SU-DHL-6 (cell line): ENCODE results near the gene CFAP99.

Experiments used
- H2AFZ ChIP-seq: fragments of 200-600 bp; sonication (generic); 2 replicates; pipeline ENCODE4 v1.6.1; 2014; ENCODE audit warnings: low read depth, mild to moderate bottlenecking, moderate library complexity, mixed read lengths, antibody characterized with exemption, low read length; ENCODE audit not compliant: severe bottlenecking
- H3F3A ChIP-seq: fragments of 200-600 bp; shearing (Covaris generic); 2 replicates; pipeline ENCODE4 v1.6.0; 2016; ENCODE audit warnings: antibody characterized with exemption, mild to moderate bottlenecking; ENCODE audit not compliant: insufficient read depth
- H3K27ac ChIP-seq: fragments of 200-600 bp; sonication (generic); 2 replicates; pipeline ENCODE4 v1.5.1; 2016; ENCODE audit warnings: low read depth, mild to moderate bottlenecking, low read length, moderate library complexity, mixed read lengths
- H3K27me3 ChIP-seq: fragments of 200-600 bp; sonication (generic), shearing (Covaris generic); 2 replicates; pipeline ENCODE4 v1.6.0; 2014; ENCODE audit warnings: mild to moderate bottlenecking, low read length
- H3K36me3 ChIP-seq: fragments of 200-600 bp; sonication (generic); 2 replicates; pipeline ENCODE4 v1.6.1; 2014; ENCODE audit warnings: mild to moderate bottlenecking, low read length, mixed read lengths
- H3K4me2 ChIP-seq: fragments of 300-600, 200-600 bp; shearing (Covaris generic), sonication (generic); 2 replicates; pipeline ENCODE4 v1.6.0; 2014; ENCODE audit warnings: low read length, low read depth, mild to moderate bottlenecking; ENCODE audit not compliant: poor library complexity, severe bottlenecking
- H3K4me3 ChIP-seq: fragments of 200-600 bp; sonication (generic); 2 replicates; pipeline ENCODE4 v1.5.1; 2014; ENCODE audit warnings: antibody characterized with exemption, low read length, mild to moderate bottlenecking, mixed read lengths; ENCODE audit not compliant: insufficient read depth, poor library complexity, severe bottlenecking
- H3K79me2 ChIP-seq: fragments of 200-600 bp; sonication (generic); 2 replicates; pipeline ENCODE4 v1.6.1; 2014; ENCODE audit warnings: mild to moderate bottlenecking, low read length, moderate library complexity; ENCODE audit not compliant: insufficient read depth
- H3K9ac ChIP-seq: fragments of 200-600 bp; sonication (generic); 2 replicates; pipeline ENCODE4 v1.7.0; 2014; ENCODE audit warnings: mild to moderate bottlenecking, low read length
- H3K9me2 ChIP-seq: fragments of 200-600 bp; sonication (generic); replicated peaks from 2 replicates; pipeline ENCODE4 v1.6.1; 2014; ENCODE audit warnings: low read length; ENCODE audit not compliant: insufficient read depth
- H3K9me3 ChIP-seq: fragments of 200-600 bp; sonication (generic); 2 replicates; pipeline ENCODE4 v1.6.1; 2014; ENCODE audit warnings: low read length, mixed read lengths; ENCODE audit not compliant: insufficient read depth
- H4K20me1 ChIP-seq: fragments of 200-600 bp; sonication (generic); 2 replicates; pipeline ENCODE4 v1.6.1; 2014; ENCODE audit warnings: low read depth, mild to moderate bottlenecking, antibody characterized with exemption, low read length, moderate library complexity, mixed read lengths
- EZH2phosphoT487 ChIP-seq: fragments of 200-600 bp; sonication (generic), shearing (Covaris generic); conservative IDR thresholded peaks from 2 replicates; pipeline ENCODE4 v1.6.1; 2018; ENCODE audit warnings: mild to moderate bottlenecking, antibody characterized with exemption, low read length, moderate library complexity, mixed read lengths
- TF ChIP-seq, protein P1 (sequence below): fragments of 200-600 bp; sonication (generic); IDR thresholded peaks from one replicate; pipeline ENCODE4 v1.5.1; 2017; ENCODE audit warnings: antibody characterized with exemption, mild to moderate bottlenecking, low read length, moderate library complexity; ENCODE audit not compliant: insufficient read depth, poor library complexity, severe bottlenecking

Gene CFAP99

DNA sequence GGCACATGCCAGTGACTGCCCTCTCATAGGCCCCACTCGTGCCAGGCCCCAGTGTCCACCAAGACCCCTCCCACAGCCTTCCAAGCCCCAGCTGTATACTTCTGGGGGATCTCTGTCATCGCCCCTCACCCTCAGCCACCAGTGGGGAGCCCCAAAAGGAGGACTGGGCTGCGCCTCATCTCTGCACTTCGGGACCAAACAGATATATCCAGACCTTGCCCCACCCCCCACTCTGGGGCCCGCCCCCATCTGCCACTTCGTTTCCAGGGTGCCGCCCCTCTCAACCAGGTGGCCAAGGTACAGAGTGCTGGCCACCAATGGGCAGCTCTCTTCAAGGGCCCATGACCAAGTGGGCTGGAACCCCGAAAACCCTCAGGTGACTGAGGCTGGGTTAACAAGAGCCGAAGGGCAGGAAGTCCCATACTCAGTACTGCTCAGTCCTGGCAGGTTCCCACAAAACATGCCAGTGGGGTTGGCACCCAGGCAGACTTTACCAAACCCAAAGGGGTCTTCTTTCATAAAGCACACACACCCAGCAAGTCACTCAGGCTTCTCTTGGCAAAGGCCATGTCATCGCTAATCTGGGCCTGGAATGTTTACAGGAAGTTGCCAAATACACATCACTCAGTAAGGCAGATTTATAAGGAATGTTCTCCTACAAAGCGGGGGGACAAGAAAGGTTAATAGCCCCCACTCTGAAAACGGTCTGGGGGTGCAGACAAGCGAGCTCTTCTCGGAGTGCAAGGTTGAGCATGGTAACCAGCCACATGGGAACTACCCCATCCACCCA lies 4.7 kb upstream of the CFAP99 start:
- Histone ChIP-seq H3K79me2 (no peaks in the 10 kb centered on the region), H3K9ac (no peak overlapping the region), H3K9me2 (no peaks in the 10 kb centered on the region), H3K4me3 (no peak overlapping the region), H3K36me3 (no peaks in the 10 kb centered on the region), H3K9me3 (no peaks in the 10 kb centered on the region), H4K20me1 (no peaks in the 10 kb centered on the region), H3K27ac (no peak overlapping the region), H3F3A (peaks cover 6% of the 10 kb centered on the region; the same call in 1 of the 2 replicates), H3K27me3 (no peaks in the 10 kb centered on the region), H2AFZ (no peak overlapping the region), H3K4me2 (no peak overlapping the region)
- TF ChIP-seq EZH2phosphoT487: no peak
- TF ChIP-seq, protein P1, sequence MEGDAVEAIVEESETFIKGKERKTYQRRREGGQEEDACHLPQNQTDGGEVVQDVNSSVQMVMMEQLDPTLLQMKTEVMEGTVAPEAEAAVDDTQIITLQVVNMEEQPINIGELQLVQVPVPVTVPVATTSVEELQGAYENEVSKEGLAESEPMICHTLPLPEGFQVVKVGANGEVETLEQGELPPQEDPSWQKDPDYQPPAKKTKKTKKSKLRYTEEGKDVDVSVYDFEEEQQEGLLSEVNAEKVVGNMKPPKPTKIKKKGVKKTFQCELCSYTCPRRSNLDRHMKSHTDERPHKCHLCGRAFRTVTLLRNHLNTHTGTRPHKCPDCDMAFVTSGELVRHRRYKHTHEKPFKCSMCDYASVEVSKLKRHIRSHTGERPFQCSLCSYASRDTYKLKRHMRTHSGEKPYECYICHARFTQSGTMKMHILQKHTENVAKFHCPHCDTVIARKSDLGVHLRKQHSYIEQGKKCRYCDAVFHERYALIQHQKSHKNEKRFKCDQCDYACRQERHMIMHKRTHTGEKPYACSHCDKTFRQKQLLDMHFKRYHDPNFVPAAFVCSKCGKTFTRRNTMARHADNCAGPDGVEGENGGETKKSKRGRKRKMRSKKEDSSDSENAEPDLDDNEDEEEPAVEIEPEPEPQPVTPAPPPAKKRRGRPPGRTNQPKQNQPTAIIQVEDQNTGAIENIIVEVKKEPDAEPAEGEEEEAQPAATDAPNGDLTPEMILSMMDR: no peak

DNA sequence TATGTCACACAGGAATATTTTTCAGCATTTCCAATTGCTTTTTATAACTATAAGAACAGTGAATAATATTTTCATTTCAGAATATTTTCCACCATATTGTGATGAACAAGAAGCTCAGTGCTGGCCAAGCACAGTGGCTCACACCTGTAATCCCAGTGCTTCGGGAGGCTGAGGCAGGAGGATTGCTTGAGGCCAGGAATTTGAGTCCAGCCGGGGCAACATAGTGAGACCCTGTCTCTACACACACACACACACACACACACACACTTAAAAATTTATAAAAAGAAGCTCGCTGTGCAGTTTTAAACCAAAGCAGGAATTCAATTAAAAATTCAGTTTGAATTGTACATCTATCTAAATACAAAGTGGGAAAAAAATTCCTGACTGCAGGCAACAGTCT lies 3.5 kb upstream of the CFAP99 start:
- no peaks in the 10 kb centered on the region for H3K9me3 ChIP-seq
- H4K20me1 ChIP-seq: no peaks in the 10 kb centered on the region
- H3F3A ChIP-seq: peaks cover 6% of the 10 kb centered on the region; the same call in 1 of the 2 replicates
- no peaks in the 10 kb centered on the region for H3K9me2 ChIP-seq
- H3K9ac ChIP-seq: no peak overlapping the region
- no peaks in the 10 kb centered on the region for H3K27me3 ChIP-seq
- no peak overlapping the region for H2AFZ ChIP-seq
- no peak overlapping the region for H3K4me3 ChIP-seq
- H3K4me2 ChIP-seq: no peak overlapping the region
- H3K27ac ChIP-seq: no peak overlapping the region
- H3K79me2 ChIP-seq: no peaks in the 10 kb centered on the region
- no peaks in the 10 kb centered on the region for H3K36me3 ChIP-seq
- no peak for TF ChIP-seq EZH2phosphoT487

DNA sequence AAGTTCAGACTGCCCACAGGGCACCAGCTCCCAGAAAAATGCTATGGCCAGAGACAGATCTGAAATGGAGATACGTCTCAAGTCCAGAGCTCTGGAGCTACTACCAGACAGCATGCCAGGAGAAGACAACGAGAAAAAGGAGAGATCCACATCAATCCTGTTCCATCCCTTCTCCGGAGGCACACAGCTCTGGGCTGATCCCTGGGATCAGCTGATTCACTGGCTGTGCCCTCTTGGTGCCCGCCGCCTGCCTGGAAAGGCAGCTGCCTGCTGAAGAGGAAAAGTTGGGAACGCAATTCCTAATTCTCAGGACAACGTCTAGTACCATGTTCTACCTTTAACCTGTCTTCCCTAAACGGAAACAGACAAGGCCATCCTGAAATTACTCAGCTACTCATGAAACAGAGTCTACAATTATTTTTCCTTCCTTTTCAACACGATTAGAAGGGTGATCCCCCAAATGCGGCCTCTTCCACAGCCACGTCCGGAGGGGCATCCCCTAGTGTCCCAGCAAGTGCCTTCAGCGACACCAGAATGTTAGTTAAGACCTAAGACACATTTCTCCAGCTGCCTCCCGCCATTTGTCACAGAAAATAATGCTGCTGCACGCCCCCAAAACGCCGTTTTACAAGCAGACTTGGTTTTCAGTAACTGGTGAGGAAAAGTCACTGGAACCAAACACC lies 2.7 kb upstream of the CFAP99 start:
- H3K9ac ChIP-seq: no peak overlapping the region
- no peaks in the 10 kb centered on the region for H3K27me3 ChIP-seq

More for the DNA sequence above, 2.7 kb upstream of the CFAP99 start:
- Histone ChIP-seq H3F3A (peaks cover 6% of the 10 kb centered on the region; the same call in 1 of the 2 replicates), H3K36me3 (no peaks in the 10 kb centered on the region), H3K9me2 (no peaks in the 10 kb centered on the region), H3K27ac (no peak overlapping the region), H3K79me2 (no peaks in the 10 kb centered on the region), H2AFZ (no peak overlapping the region), H3K4me3 (no peak overlapping the region), H3K4me2 (no peak overlapping the region), H4K20me1 (no peaks in the 10 kb centered on the region), H3K9me3 (no peaks in the 10 kb centered on the region)
- TF ChIP-seq, protein P1: no peak
- no peak for TF ChIP-seq EZH2phosphoT487
